Parathyroid adenoma (tissue), 2 donors: Measurements from ENCODE around the gene MRPS11.
"Not testable (repeated sequence)": the region's sequence is repeated elsewhere in the genome, so short reads cannot be mapped to it uniquely, and the experiment has no call there.

Experiments used
- H2AFZ ChIP-seq: fragments of 300-600 bp; sonication (generic); one replicate; pipeline ENCODE4 v1.7.0; 2017; ENCODE audit warnings: antibody characterized with exemption, mild to moderate bottlenecking
- H3K27ac ChIP-seq: fragments of 300-600 bp; sonication (generic); one replicate; pipeline ENCODE4 v1.7.0; 2017
- H3K27me3 ChIP-seq: fragments of 300-600 bp; sonication (generic); one replicate; pipeline ENCODE4 v1.7.0; 2017; ENCODE audit warnings: low read length; ENCODE audit not compliant: control insufficient read depth, insufficient read depth
- H3K36me3 ChIP-seq: fragments of 300-600 bp; sonication (generic); one replicate; pipeline ENCODE4 v1.7.0; 2017; ENCODE audit warnings: low read length; ENCODE audit not compliant: control insufficient read depth, insufficient read depth
- H3K4me1 ChIP-seq: fragments of 300-600 bp; sonication (generic); one replicate; pipeline ENCODE4 v1.7.0; 2017; ENCODE audit warnings: control low read depth
- H3K4me2 ChIP-seq: fragments of 300-600 bp; sonication (generic); one replicate; pipeline ENCODE4 v1.7.0; 2017; ENCODE audit warnings: low read length
- H3K4me3 ChIP-seq: fragments of 300-600 bp; sonication (generic); one replicate; pipeline ENCODE4 v1.7.0; 2017; ENCODE audit warnings: low read depth, low read length
- H3K79me2 ChIP-seq: fragments of 300-600 bp; sonication (generic); one replicate; pipeline ENCODE4 v1.7.0; 2017; ENCODE audit warnings: control low read depth
- H3K9ac ChIP-seq: fragments of 300-600 bp; sonication (generic); one replicate; pipeline ENCODE4 v1.7.0; 2017; ENCODE audit warnings: mild to moderate bottlenecking
- H3K9me3 ChIP-seq: fragments of 300-600 bp; sonication (generic); one replicate; pipeline ENCODE4 v1.7.0; 2017; ENCODE audit warnings: low read length; ENCODE audit not compliant: control insufficient read depth
- TF ChIP-seq, protein P1 (sequence below): fragments of 300-600 bp; sonication (generic); IDR thresholded peaks from one replicate; pipeline ENCODE4 v1.7.0; 2017; ENCODE audit warnings: antibody characterized with exemption, mild to moderate bottlenecking
- donor health status: primary hyperparathyroidism.

Gene MRPS11

DNA sequence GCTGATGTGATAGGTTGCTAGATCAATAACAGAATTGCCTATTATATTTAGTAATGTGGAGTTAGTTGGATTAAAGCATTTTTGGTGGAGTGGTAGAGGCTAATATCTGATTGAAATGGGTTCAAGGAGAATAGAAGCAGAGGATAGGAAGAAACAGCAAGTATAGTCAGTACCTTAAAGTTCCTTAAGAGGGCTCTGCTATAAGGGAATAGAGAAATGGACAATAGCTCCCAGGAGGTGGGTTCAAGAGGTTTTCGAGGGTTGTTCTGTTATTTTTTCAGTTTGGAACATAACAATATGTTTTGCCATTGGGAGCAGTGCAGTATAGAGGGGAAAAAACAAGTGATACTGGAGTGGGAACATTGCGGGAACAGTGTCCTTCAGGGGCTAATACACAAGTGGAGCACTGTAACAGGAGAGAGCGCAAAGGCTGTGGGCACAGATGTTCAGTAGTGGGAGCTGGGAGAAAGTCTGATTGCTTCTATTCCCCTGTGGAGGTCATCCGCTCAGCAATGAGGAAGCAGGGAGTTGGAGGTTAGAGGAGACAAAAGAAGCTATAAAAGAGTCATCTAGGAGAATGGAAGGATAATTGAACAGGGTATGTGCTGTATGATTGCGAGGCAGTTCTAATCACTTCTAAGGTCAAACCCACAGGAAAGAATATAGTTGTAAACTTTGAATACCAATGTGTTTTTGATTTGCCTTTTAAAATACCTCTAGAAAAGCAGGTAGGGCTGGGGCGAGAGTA is 3.3 kb downstream of the MRPS11 start:
- Histone ChIP-seq H3K4me3 (no peak overlapping the region), H3K4me1 (peaks cover 3% of the 10 kb centered on the region), H3K9ac (no peak overlapping the region), H3K36me3 (no peaks in the 10 kb centered on the region), H3K27me3 (no peaks in the 10 kb centered on the region), H3K9me3 (no peaks in the 10 kb centered on the region), H3K79me2 (peaks cover 6% of the 10 kb centered on the region), H3K27ac (no peak overlapping the region), H2AFZ (no peak overlapping the region), H3K4me2 (no peak overlapping the region)
- TF ChIP-seq, protein P1, sequence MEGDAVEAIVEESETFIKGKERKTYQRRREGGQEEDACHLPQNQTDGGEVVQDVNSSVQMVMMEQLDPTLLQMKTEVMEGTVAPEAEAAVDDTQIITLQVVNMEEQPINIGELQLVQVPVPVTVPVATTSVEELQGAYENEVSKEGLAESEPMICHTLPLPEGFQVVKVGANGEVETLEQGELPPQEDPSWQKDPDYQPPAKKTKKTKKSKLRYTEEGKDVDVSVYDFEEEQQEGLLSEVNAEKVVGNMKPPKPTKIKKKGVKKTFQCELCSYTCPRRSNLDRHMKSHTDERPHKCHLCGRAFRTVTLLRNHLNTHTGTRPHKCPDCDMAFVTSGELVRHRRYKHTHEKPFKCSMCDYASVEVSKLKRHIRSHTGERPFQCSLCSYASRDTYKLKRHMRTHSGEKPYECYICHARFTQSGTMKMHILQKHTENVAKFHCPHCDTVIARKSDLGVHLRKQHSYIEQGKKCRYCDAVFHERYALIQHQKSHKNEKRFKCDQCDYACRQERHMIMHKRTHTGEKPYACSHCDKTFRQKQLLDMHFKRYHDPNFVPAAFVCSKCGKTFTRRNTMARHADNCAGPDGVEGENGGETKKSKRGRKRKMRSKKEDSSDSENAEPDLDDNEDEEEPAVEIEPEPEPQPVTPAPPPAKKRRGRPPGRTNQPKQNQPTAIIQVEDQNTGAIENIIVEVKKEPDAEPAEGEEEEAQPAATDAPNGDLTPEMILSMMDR: no peak

- Histone ChIP-seq H2AFZ (no peak overlapping the region), H3K36me3 (no peaks in the 10 kb centered on the region)
- TF ChIP-seq, protein P1: no peak
Observed at GRCh38 chr15:88472225-88472624, 4.7 kb downstream of the MRPS11 start.

GRCh38 chr15:88473661-88474293 is 6.3 kb downstream of the MRPS11 start:
- H3K36me3 ChIP-seq, H3K27ac ChIP-seq, H3K27me3 ChIP-seq: not testable (repeated sequence)

More at GRCh38 chr15:88472225-88472624, 4.7 kb downstream of the MRPS11 start:
- no peaks in the 10 kb centered on the region for H3K4me1 ChIP-seq
- no peak overlapping the region for H3K27ac ChIP-seq
- H3K4me2 ChIP-seq: no peak overlapping the region
- no peak overlapping the region for H3K9ac ChIP-seq
- H3K9me3 ChIP-seq: no peaks in the 10 kb centered on the region
- H3K79me2 ChIP-seq: peaks cover 6% of the 10 kb centered on the region
- no peaks in the 10 kb centered on the region for H3K27me3 ChIP-seq
- H3K4me3 ChIP-seq: no peak overlapping the region

GRCh38 chr15:88476635-88477060 is 9.1 kb downstream of the MRPS11 start:
- Histone ChIP-seq H2AFZ (no peak overlapping the region), H3K27me3 (no peaks in the 10 kb centered on the region), H3K79me2 (no peaks in the 10 kb centered on the region), H3K4me1 (no peaks in the 10 kb centered on the region), H3K27ac (no peak overlapping the region), H3K9ac (no peak overlapping the region), H3K9me3 (no peaks in the 10 kb centered on the region), H3K36me3 (no peaks in the 10 kb centered on the region), H3K4me3 (no peak overlapping the region), H3K4me2 (no peak overlapping the region)
- TF ChIP-seq, protein P1: no peak

More at GRCh38 chr15:88473661-88474293, 6.3 kb downstream of the MRPS11 start:
- H3K4me1 ChIP-seq, H3K4me2 ChIP-seq, H3K9me3 ChIP-seq, H2AFZ ChIP-seq, H3K4me3 ChIP-seq, H3K9ac ChIP-seq, H3K79me2 ChIP-seq: not testable (repeated sequence)

- Histone ChIP-seq H3K9me3 (no peaks in the 10 kb centered on the region), H3K4me3 (no peak overlapping the region), H3K27me3 (no peaks in the 10 kb centered on the region), H3K79me2 (no peaks in the 10 kb centered on the region), H3K4me2 (no peak overlapping the region), H3K4me1 (no peaks in the 10 kb centered on the region), H3K9ac (no peak overlapping the region), H3K27ac (no peak overlapping the region), H2AFZ (no peak overlapping the region), H3K36me3 (no peaks in the 10 kb centered on the region)
- TF ChIP-seq, protein P1: no peak
Observed at GRCh38 chr15:88477126-88477525, 9.6 kb downstream of the MRPS11 start.
